Fibroblast of the aortic adventitia (primary cell): ENCODE data around the gene RNF39. TPM values are rescaled to one million over a fixed set of nuclear protein-coding genes. Genes with fewer than 3 reads are reported as not detected.

ENCODE experiments used
- DNase-seq: peaks from one replicate; pipeline ENCODE4 v3.0.0-alpha.2; 2010; ENCODE audit warnings: low read depth
- H3K4me3 ChIP-seq: 2 replicates; pipeline ENCODE4 v1.5.1; 2011; ENCODE audit warnings: low read depth, mild to moderate bottlenecking, control low read depth, low read length, moderate library complexity
- total RNA-seq: library from RNA; depleted of rRNA; stranded (reverse); fragments of >200 nt; gene quantifications from 2 replicates; pipeline ENCODE4 v1.2.3, GENCODE V29; 2012; ENCODE audit warnings: low replicate concordance
- TF ChIP-seq, protein P1 (sequence below): IDR thresholded peaks from 2 replicates; pipeline ENCODE4 v1.5.1; 2011; ENCODE audit warnings: mild to moderate bottlenecking, low read length, control low read depth, inconsistent platforms; ENCODE audit not compliant: insufficient read depth

Gene RNF39
- total RNA-seq, 1 donor: not detected

DNA sequence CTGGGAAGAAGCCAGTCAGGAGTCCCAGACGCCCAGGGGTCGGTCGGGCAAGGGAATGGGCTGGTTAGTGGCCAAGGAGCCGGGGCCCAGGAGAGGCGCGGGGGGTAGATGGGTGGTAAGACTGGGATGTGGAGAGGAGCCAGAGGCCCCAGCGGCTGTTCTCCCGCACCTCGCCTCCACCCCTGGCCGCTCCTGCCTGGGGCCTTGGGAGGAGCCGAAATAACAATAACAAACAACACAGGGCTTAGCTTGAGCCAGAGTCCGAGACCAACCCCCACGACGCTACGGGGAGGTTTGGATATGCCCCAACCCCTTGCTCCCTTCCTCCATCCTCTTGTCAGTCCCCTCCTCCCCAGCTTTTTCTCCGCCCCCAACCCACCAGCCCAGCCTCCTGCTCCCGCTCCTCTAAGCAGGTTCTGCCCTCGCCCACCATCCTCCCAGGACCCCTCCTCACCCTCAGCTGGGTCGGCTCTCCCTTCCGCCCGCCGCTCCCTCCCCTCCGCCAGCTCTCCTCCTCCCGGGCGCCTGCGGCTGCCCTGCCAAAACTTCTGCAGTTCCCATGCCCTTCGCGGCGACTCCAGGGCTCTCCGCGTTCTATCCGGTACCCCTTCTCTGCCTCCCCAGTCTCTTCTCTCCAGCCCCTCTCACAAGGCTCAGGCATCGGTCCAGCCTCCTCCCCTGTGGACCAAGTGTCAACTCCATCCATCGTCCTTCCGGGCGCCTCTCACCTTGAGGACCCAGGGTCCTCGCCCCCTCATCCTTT is 1.1 kb downstream of the RNF39 start:
- TF ChIP-seq, protein P1, sequence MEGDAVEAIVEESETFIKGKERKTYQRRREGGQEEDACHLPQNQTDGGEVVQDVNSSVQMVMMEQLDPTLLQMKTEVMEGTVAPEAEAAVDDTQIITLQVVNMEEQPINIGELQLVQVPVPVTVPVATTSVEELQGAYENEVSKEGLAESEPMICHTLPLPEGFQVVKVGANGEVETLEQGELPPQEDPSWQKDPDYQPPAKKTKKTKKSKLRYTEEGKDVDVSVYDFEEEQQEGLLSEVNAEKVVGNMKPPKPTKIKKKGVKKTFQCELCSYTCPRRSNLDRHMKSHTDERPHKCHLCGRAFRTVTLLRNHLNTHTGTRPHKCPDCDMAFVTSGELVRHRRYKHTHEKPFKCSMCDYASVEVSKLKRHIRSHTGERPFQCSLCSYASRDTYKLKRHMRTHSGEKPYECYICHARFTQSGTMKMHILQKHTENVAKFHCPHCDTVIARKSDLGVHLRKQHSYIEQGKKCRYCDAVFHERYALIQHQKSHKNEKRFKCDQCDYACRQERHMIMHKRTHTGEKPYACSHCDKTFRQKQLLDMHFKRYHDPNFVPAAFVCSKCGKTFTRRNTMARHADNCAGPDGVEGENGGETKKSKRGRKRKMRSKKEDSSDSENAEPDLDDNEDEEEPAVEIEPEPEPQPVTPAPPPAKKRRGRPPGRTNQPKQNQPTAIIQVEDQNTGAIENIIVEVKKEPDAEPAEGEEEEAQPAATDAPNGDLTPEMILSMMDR: no peak
- no peak for DNase-seq
- H3K4me3 ChIP-seq: no peak overlapping the region

DNA sequence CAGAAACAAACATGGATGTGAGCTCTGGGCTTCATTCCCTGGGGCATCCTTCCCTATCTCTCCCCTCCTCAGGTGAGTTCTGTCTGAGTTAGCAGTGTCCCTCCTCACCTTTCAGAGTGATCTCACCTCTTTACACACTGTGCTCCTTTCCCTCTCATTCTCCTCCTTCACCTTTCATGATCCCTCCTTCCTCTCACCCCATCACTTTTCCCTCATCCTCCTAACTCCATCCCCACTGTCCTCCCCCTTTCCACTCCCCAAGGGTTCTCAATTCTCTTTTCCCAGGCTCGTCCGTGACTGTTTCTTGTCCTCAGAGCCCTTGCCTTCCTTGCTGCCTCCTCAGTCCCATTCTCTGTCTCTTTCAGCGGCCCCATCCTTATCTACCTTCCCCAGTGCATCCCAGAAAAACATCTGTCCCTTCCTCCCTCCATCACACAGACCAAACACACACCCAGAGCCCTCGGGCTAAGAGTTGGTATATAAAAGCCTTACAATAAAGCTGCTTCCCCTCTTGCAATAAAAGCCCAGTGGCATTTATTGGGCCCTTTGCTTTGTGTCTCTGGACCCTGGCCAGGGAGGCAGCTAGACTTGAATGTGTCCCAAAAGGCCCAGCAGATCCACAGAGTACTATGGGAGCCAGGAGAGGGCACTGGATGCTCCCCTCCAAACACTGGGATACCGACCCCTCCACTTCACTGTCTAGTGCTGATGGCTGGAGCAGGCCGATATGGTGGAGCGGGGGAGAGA is 1.9 kb downstream of the RNF39 start:
- H3K4me3 ChIP-seq: no peak overlapping the region
- no peak for DNase-seq
- TF ChIP-seq, protein P1: no peak

DNA sequence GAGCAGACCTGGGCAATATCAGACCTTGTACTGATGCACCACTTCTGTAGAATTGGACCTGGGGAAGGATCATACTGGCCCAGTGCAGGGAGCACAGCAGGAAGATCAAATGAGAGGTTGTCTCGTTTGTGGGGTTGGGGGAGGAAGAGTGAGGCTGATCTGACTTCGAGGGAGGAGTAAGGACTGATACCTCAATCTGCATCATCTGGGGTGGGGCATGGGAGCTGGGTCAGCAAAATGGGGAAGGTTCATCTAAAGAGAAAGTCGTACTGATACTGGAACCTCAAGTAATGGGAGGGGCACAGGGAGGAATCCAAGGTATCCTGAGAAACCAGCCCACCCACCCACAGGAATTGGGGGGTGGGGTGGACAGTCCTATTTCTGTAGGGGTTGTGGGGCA is 3.7 kb downstream of the RNF39 start:
- TF ChIP-seq, protein P1: no peak
- DNase-seq: no peak
- no peak overlapping the region for H3K4me3 ChIP-seq

DNA sequence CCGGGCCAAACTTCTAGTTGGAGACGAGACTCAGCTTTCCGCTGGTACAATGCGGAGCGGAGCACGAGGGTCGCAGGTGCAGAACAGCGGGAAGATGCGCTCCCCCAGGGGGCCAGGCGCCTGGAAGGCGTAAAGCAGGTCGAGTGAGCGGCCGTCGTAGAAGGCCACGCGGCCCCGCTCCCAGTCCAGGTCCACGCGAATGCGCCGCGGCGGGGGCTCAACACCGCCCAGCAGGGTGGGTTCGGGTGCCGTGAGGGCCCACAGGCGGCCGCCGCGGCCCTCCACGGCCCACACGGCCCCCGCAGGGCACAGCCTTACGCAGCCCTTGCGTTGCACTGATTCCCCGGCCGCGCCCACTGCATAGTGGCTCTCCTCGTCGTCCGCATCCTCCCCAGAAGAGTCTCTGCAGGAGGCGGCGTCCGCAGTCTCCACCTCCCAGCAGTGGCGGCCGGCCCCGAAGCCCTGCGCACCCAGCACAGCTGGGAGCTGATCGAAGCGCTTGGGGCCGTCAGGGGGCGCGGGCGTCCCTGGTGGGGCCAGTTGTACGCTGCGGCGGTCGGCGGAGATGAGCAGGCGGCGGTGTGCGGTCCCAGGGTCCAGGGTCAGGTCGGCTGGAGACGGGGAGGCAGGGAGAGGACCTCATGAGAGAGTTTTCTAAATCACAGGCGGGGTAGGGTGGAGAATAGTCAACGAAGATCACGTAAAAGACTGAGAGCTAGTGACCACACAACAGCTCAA is 4.3 kb downstream of the RNF39 start:
- H3K4me3 ChIP-seq: no peak overlapping the region
- DNase-seq: peak; percentile 11
- TF ChIP-seq, protein P1: peak; percentile 7

DNA sequence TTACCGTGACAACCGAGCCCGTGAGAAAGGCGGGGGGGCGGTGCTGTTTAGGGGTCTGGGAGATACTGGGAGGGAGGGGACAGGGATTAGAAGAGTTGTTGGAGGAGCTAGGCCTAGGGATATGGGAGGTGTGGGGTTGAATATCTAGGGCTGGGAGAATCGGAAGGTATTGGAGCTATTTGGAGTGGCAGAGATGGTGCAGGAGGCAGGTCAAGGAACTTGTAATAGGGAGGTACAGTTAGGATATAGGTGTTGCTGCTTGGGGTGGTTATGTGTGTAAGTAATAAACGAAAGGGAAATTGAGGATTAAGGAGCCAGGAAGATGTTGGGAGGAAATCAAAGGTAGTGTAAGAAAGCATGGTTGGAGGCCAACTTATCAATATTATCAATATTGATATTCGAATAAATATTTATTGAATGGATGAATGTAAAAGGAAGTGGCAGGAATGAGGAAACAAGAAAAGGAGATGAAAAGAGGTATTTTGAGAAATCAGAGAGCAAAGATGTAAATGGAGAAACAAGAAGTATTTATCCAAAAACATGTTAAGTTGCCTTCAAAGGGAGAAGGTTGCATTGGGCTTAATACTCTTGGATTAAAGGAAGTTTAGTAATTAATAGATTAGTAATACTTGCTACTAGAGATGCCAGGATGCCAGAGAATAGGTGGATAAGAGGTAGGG is 8.0 kb downstream of the RNF39 start:
- no peak for DNase-seq
- TF ChIP-seq, protein P1: no peak
- H3K4me3 ChIP-seq: peak overlapping the region; percentile 94
